TTC549 (cell line): ENCODE data around the gene G6PC1.

Source experiments
- FAIRE-seq: peaks from 2 replicates; lab custom pipeline; 2012; peaks lifted over from hg19 to GRCh38; lab: Jason Lieb, UNC

G6PC1 gene

GRCh38 chr17:42944211-42944610 lies 43.6 kb downstream of the G6PC1 start:
- FAIRE-seq: no peak

GRCh38 chr17:42946812-42947211 lies 46.2 kb downstream of the G6PC1 start:
- no peak for FAIRE-seq

GRCh38 chr17:42950044-42950783 lies 49.6 kb downstream of the G6PC1 start:
- FAIRE-seq: no peak
